ENCODE results near the gene AKT2.

DNA sequence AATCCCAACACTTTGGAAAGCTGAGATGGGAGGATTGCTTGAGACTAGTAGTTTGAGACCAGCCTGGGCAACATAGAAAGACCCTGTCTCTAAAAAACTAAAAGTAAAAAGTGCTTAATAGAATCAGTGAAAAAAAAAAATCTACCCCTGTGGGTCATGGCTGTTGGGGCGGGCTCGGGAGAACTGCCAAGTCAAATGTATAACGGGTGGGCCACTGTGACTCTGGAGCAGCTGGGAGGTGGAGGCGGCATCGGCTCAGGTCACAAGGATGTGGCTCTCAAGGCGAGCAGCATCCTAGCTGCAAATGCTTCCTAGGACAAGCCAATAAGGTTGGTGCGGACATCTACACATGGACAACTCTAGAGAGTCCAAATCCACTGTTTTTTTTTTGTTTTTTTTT lies 32.2 kb upstream of the AKT2 start:
- TF ChIP-seq, protein P1, sequence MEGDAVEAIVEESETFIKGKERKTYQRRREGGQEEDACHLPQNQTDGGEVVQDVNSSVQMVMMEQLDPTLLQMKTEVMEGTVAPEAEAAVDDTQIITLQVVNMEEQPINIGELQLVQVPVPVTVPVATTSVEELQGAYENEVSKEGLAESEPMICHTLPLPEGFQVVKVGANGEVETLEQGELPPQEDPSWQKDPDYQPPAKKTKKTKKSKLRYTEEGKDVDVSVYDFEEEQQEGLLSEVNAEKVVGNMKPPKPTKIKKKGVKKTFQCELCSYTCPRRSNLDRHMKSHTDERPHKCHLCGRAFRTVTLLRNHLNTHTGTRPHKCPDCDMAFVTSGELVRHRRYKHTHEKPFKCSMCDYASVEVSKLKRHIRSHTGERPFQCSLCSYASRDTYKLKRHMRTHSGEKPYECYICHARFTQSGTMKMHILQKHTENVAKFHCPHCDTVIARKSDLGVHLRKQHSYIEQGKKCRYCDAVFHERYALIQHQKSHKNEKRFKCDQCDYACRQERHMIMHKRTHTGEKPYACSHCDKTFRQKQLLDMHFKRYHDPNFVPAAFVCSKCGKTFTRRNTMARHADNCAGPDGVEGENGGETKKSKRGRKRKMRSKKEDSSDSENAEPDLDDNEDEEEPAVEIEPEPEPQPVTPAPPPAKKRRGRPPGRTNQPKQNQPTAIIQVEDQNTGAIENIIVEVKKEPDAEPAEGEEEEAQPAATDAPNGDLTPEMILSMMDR (IDR thresholded peaks at IDR 0.05) = no peak
- TF ChIP-seq POLR2A (IDR thresholded peaks at IDR 0.05) = no peak

All from adrenal gland (tissue), 5 donors.